HG02938 (cell line): ENCODE measurements around the gene CCDC88B.

ENCODE experiments used
- ATAC-seq: cut with Tn5 transposase; IDR thresholded peaks from one replicate; pipeline ENCODE4 v1.9.1; 2021; ENCODE audit warnings: mild to moderate bottlenecking, moderate library complexity; ENCODE audit not compliant: unreplicated experiment

Gene CCDC88B

GRCh38 chr11:64343767-64344559, 4.0 kb downstream of the CCDC88B start:
- ATAC-seq = no peak

GRCh38 chr11:64344787-64345186, 4.8 kb downstream of the CCDC88B start:
- no peak for ATAC-seq

DNA sequence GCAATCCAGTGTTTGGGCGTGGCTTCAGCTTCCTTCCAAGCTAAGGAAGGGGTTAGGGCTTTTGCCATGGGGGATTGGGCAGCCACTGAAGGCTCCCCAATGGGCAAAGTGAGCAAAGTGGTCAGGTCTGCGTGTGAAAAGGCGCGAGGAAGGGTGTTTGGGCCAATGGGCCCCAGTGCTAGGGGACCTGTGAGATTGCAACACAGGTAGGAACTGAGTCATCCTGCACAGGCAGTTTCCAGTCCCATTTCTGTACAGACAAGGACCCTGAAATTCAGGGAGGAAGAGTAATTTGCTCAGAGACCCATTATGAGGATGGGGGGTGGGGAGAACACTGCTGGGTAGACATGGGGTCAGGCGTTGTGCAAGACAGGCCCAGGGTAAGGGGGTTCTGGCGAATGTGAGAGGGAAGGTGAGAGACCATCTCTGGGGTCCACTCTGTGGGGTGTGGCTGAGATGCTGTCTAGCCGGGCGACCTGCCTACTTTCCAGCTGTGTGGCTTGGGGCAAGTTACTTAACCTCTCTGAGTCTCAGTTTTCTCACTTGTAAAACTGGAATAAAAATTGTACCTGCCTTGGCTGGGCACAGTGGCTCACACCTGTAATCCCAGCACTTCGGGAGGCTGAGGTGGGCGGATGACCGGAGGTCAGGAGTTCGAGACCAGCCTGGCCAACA, 7.3 kb downstream of the CCDC88B start:
- ATAC-seq = no peak

DNA sequence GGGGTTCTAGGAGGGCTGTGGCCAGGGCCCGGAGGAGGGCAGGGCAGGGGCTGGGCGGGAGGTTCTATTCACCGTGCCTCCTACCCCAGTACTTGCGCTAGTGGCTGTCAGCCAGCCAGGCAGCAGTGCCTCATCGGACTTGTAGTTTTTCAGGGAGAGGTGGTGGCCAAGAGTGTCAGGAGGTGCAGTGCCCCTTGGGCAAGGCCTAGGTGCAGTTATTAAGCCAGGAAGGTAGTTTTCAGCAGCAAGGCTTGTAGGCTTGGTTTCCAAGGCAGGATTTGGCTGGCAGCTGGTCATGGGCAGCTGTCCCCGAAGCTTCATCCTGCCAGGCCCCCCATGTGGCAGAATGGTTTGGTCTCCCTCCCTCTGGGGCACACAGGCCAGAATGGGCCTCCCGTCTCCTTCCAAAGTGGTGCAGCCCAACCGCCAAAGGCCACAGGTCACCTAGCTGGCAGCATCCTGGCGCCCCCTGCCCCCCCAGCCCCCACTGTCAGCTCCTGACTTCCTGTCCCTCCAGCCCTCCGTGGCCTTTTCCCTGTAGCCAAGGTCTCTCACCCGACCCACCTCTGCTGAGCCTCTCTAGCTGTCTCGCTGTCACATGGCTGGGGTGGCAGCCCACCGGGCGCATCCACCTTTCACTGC, 8.5 kb downstream of the CCDC88B start:
- ATAC-seq = no peak

- no peak for ATAC-seq
Observed at GRCh38 chr11:64349025-64349387, 9.0 kb downstream of the CCDC88B start.

GRCh38 chr11:64349404-64349803, 9.4 kb downstream of the CCDC88B start:
- no peak for ATAC-seq

DNA sequence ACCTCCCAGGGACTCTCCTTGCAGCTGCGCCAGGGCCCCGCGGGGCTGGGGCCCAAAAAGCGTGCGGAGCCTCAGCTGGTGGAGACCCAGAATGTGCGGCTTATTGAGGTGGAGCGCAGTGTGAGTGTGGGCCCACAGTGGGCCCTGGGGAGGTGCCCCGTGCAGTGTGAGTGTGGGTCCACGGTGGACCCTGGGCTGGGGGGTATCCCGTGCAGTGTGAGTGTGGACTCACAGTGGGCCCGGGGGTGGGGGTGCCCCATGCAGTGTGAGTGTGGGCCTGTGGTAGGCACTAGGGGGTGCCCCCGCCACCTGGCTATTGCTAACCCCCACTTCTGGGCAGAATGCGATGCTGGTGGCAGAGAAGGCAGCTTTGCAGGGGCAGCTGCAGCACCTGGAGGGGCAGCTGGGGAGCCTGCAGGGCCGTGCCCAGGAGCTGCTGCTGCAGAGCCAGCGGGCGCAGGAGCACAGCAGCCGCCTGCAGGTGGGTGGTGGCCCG, 11.2 kb downstream of the CCDC88B start:
- ATAC-seq = no peak

DNA sequence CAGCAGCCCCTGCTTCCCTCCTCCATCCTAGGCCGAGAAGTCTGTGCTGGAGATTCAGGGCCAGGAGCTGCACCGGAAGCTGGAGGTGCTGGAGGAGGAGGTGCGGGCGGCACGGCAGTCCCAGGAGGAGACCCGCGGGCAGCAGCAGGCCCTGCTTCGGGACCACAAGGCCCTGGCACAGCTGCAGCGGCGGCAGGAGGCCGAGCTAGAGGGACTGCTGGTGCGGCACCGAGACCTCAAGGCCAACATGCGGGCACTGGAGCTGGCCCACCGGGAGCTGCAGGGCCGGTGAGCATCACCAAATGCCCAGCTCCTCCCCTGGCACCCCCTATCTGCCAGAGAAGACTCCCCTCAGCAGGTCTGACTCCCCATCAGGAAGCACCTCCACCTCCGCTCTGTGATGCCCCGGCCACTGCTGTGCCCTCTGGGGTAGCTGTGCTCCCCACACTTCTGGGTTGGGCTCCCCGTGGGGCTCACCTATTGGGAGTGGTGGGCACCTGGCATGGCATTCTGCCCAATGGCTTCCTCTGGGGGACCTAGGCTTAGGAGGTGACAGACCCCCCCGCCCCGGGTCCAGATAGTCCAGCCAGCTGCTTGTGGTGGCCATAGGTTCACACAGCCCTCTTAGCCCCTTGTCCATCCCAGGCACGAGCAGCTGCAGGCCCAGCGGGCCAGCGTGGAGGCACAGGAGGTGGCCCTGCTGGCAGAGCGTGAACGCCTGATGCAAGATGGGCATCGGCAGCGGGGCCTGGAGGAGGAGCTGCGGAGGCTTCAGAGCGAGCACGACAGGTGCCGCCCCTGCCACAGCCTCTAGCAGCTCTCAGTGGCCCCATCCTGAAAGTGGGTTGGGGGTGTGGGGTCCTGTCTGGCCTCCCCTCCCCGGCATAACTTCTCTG, 12.3 kb downstream of the CCDC88B start:
- no peak for ATAC-seq

GRCh38 chr11:64352995-64353714, 13.2 kb downstream of the CCDC88B start:
- no peak for ATAC-seq

- ATAC-seq = no peak
Observed at GRCh38 chr11:64353715-64354506, 13.9 kb downstream of the CCDC88B start.

DNA sequence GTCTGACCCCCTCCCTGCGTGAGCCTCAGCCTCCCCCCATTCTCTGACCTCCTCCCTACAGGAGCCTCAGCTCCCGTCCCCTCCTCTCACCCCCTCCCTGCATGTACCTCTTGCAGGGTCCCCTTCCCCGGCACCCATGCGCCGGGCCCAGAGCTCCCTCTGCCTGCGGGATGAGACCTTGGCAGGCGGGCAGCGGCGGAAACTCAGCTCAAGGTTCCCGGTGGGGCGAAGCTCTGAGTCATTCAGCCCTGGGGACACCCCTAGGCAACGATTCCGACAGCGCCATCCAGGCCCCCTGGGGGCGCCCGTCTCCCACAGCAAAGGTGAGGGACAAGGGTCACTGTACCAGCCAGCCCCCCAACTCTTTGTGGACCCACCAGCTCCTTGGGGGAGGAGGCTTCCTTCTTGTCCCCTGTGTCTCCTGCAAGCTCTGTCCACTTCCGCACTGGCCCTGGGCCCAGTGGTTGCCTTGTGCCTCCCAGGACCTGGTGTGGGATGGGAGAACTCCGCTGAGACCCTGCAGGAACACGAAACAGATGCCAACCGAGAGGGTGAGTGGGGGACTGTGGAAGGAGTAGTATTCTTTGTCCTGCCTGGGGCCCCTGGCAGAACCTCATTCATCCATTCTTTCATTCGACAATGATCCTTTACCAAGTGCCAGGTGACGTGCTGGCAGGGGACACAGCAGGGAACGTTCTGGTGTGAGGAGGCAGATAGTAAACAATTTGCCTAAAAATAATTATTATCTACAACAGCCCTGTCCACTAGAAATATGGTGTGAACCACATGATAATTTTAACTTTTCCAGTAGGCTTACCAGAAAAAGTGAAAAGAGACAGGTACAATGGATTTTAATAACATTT, 15.3 kb downstream of the CCDC88B start:
- ATAC-seq = no peak

- ATAC-seq = no peak
Observed at GRCh38 chr11:64356498-64357411, 16.8 kb downstream of the CCDC88B start.

DNA sequence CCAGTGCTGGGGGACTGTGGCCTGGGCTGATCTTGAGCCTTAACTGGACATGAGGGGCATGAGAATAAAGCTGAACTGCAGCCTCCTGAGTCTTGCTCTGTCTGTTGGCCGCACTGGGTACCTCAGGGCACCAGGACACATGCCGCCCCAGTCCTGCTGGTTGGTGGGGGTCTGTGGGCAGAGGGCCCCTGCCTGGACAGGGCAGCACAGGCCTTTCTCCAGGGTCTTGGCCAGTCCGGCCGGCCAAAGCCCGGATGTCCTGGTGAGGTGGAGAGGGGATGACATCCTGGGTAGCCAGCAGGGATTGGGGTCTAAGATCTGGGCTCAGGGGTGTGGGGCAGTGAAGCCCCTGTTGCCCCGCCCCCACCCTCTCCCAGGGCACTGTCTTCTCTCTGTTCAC, 17.4 kb downstream of the CCDC88B start:
- ATAC-seq = no peak

DNA sequence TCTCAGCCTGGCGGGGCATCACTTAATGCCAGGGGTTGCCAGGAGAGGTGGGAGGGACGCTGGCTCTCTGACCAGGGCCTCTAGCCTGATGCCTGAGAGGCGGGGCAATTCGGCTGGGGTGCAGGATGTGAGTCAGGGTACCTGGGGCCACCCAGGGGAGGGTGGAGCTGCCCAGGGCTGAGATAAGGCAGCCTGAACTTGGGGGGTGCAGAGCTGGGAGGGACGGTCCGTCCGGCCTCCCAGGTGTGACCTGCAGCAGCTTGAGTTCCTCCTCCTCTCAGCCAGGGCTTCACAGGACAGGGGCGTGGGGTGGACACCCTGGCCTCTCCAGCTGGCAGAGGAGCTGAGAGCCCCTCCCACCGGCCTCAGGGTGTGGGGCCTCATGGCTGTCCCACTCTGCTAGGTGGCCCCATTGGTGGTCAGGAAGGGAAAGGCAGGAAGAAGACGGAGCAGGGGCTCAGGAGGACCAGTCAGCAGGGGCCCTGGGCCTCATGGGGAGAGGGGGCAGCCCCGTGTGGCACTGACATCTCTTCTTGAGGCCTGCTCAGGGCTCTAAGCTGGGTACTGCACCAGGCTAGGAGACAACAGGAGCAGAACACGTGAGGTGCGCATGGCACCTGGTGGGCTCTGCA, 18.0 kb downstream of the CCDC88B start:
- ATAC-seq = no peak

DNA sequence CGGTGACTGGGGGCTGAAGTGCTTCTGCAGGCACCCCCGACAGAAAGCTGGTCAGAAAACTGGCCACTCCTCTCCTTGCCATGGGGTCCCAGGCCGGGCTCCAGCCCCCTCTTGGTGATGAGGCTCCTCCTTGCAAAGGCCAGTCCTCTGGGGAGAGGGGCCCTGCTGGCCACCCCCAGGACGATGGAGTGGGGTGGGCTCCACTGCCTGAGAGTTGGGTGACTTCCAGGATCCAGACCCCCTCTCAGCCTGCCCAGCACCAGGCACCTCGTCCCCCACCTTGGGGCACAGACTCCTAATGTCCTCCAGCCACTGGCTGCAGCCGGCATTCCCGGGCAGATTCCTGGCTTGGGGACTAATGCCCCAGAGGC, 18.5 kb downstream of the CCDC88B start:
- no peak for ATAC-seq

DNA sequence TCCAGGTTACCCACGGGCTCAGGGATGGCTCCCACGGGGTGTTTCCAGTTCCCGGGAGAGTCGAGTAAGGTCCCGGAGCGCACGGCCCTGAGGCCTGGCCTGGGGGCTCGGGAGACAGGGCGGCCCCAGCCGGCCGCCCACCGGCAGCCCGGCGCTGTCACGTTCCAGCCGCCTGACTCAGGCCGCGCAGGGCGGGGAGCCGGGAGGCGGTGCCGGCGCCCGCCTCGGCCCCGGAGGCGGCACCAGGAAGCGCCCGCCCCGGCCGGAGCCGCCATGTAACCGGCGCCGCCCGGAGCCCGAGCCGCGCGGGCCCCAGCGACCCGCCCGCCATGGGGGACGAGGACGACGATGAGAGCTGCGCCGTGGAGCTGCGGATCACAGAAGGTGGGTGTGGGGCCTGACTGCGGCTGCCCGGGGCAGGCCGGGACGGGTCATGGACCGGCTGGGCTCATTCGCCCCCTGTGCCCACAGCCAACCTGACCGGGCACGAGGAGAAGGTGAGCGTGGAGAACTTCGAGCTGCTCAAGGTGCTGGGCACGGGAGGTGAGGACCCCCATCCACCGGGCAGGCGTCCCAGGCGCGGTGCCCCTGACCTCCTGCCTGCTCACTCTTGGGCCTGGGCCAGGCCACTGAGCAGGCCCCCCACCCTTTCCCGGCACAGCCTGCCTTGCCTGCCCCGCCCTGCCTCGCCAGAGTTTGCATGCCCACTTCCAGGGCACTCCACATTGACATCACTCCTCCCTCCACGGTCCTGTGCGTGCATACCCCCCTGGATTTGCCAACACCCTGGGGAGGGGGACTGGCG, 19.1 kb downstream of the CCDC88B start, which contains the start of gene RPS6KA4:
Gene RPS6KA4, plus strand, starts transcription at position 256 of the 805 bp plus-strand sequence. Its CDS starts 74 bp downstream, at position 330.
- no peak for ATAC-seq
